HL-60/S4 treated with phorbol 12-myristate 13-acetate at 8.2 ng/mL for 4 days and 3 days (cell line): ENCODE data around the gene PDE4D.
"Not testable (repeated sequence)": the region's sequence is repeated elsewhere in the genome, so short reads cannot be mapped to it uniquely, and the experiment has no call there.

Experiments
- in situ Hi-C: fragments of 300-500 bp; cut with MboI; formaldehyde crosslinking; loops from 2 replicates; pipeline ENCODE4 v1.15.0; 2022; ENCODE audit warnings: low sequenced_read_pairs

PDE4D gene

DNA sequence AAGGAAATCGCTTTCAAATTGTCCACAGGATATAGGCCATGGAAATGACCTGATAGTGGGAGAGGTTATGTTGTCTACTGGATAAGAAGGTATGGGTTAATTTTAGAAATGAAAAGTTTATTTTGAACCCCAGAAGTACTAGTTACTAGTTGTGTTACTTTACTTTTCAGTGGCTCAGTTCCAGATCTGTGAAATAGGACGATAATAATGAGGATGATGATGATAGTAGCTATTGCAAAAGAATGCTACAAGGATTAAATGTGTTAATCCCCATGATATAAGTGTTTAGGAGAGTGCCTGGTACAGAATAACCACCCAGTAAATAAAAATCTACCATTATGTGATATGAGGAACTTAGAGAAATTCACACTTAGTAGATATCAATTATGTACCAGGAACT, 120.8 kb downstream of the PDE4D start:
- in situ Hi-C loops: no loop called here

DNA sequence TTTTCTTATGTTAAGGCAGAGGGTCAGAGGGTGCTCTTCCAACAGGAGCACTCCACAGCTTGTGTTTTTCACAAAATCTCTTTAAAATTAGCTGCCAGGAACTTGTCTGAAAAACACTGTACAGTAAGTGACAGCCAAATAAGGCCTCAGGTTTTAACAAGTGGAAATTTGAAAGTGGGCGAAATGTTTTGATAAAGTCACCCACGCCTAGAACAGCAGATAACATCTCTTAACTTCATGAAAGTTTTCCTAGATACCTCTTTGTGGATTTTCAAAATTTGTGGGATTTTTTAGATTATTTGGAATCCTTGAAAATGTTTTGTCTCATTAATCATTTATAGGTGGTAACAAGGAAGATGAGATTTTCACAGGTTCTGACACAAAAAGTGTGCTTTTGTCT, 121.3 kb downstream of the PDE4D start:
- in situ Hi-C loops: no loop called here

DNA sequence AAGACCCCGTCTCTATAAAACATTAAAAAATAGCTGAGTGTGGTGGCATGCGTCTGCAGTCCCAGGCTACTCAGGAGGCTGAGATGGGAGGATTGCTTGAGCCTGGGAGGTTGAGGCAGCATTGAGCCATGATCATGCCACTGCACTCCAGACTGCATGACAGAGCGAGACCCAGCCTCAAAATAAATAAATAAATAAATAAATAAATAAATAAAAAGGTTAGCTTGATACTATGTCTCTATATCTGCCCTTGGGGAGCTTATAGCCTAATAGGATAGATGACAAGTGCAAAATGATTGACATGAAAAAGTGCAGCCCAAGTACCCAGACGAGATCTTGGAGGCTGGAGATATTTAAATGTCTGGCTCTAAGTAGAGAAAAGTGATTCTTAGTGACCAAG, 122.6 kb downstream of the PDE4D start:
- in situ Hi-C loops: no loop called here

DNA sequence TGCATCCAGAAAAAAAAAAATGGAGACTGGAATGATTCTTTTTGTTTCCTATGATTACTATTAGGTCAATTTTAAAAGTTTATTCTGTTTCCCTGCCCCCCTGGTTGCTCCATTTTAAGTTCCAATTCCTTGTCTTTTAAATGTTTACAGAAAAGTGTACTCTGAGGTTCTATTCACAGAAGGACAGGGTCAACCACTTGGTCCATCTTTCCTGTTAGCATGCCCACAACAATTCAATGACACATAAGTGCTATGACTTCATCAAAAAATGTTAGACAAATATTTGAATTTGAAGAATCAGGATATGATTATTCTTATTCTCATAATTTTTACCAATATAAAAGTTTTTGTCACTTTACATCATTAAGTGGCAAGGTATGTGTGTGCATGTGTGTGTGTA, 123.7 kb downstream of the PDE4D start:
- in situ Hi-C loops: no loop called here

DNA sequence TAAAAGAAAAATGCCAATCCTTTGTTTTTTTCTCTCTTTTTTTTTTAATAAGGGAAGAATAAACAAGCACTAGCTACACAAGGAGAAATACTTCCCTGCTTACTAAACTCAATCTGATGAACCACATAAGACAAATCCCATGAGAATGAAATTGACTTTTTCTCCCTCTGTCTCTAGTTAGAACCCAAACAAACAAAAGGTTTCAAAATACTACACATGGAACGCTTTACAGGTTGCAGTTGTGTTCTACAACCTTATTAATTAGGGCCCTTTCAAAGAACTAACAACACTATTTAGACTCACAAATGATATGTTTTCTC, 124.5 kb downstream of the PDE4D start:
- in situ Hi-C loops: no loop called here

DNA sequence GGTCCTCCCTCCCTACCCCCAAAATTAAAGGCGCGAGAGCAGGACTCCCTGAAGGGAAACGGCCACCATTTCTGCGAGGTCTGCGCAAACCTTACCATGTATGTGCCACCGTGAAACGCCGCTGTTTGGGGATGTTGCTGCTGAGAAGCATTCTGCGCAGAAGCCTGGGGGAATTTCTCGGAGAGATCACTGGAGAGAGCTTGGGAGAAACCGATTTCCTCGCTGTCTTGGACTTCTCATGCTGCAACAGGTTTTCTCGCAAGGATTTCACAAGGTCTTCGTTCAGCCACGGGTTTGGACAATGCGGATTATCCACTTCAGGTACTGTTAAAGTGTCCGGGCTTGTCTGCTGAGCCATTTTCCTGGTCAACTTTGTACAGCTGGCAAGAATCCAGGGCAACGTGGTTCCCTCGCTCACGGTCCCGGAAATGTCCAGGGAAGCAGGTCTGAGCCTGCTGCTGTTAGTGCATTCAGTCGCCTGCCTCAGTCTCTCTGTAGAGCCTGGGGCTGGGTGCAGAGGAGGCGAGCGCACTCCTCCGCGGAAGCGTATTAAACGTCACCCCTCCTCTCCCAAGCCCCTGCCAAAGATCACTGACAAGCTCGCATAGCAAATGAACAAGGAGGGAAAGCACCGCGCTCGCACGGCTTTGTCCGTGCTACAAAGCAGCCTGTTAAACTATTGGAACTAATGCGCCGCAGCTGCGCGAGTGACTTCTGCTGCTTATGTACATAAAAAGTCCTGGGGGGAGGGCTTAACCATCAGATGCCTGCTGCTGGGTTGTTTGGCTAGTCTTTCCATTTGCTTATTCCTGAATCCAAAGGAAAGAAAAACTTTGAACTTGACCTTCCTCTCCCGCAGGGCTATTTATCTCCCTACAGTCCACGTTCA, 125.1 kb downstream of the PDE4D start:
- in situ Hi-C loops: no loop called here

DNA sequence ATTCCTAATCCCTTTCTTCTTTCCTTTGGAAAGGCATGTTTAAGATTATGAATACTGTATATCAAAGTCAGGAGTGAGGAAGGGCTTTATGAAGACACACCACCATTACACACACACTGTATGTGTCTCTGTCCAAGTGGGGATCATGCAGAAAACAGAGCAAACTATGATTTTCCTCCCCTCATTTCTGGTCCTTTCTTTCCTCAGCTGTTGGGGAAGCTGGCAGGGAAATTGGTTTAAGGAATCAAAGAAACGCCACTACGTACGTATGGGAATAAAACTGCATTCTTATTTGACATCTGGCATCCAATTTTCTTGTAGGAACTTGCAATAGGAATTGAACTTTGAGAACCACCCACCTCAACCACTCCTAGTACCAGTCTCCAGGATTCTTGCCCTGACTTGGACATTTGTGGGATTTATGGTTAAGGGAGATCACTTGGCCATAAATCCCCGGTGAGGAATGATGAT, 125.8 kb downstream of the PDE4D start:
- in situ Hi-C loops: no loop called here

DNA sequence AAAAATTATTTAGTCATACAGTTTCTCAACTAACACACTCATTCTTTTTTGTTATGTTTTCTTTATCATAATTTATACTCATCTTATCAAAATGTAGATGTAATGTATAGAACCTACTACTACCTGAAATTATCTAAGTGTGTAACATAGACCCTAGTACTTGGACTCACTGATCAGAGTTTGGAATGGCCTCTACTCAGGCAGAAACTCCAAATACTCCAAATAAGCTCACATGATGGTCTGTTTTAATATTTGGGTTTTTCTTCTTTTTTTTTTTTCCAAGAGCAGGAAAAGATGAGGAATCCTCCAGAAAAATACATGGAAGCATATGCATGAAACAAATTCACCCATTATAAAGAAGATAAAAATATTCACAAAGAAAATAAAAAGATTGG, 126.3 kb downstream of the PDE4D start:
- in situ Hi-C loops: no loop called here

DNA sequence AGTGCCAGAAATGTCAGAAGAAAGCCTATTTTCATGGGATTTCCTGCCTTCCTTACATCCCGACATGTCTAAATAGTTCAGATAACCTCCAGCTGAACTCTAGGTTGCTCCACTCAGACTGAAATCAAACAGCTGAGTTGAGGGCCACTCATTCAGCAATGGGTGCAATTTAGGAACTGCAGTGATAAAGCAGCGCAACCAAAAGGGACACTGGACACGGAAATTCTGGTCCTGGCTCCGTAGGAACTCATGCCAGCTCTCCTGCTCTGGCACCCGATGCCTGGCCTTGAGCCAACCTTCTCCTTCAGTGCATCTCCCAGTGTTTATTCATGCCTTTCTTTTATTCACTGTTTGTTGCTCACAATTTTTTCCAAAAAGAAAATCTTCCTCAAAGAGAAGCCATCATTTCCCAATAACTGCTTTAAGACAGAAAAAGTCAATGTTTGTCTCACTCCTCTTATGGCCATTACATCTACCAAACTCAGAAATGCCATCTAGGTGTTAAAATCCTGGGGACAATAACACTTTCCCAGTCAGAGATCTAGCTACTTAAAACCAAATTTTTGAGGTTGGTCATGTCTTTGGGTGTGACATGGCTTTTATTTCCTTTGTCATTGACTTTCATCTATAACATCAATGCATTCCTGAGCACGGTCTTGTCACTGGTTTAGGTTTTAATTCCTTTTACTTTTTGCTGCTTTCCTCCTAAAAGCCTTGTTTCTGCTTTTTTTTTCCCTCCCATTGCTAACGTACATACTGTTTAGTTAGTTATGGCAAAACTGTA, 126.9 kb downstream of the PDE4D start:
- in situ Hi-C loops: no loop called here

DNA sequence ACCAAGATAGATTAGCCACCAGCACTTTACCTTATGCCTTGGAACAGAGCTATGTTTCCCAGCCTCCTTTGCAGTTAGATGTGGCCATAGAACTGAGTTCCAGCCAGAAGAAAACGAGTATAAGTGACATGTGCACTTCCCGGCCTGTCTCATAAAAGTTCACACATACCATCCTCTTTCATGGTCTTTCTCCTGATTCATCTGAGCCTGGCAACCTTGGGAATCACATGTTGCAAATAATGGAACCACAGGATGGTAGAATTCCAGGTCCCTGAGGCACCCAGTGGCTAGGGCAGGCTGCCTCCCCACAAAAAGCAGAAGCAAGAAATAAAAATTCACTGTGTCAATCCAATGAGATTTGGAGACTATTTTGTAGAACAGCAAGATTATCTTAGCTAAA, 128.1 kb downstream of the PDE4D start:
- in situ Hi-C loops: no loop called here

DNA sequence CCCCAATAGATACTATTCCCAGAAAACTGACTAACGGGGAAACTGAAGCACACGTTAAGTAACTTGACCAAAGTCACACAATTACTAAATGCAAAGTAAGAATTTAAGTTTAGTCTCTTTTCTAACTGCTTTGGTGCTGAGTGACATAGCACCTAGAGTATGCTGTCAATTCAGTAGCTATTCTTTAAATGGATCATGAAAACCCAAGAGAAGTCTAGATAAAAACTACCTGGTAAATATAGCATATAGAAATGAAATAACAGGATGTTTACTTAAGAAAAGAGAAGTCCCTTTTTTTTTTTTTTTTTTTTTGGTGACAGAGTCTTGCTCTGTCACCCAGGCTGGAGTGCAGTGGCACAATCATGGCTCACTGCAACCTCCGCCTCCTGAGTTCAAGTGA, 129.2 kb downstream of the PDE4D start:
- in situ Hi-C loops: no loop called here

DNA sequence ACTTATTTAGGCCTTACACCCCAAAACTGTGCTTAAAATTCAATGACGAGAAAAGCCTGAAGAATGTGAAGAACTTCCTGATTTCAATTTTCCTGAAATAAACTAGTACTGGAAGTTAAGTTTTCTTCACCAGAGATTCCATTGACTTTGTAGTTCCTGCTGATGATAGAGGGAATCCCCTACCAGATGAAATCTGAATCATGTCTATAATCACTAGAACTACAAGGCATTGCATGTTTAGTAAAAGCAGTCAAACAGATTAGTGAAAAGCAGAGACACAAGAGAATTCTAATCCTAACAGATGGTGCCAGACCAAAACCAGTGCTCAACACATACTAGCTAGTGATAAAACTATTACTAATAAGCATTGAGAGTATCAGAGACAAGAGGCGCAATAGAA, 130.0 kb downstream of the PDE4D start:
- in situ Hi-C loops: no loop called here

DNA sequence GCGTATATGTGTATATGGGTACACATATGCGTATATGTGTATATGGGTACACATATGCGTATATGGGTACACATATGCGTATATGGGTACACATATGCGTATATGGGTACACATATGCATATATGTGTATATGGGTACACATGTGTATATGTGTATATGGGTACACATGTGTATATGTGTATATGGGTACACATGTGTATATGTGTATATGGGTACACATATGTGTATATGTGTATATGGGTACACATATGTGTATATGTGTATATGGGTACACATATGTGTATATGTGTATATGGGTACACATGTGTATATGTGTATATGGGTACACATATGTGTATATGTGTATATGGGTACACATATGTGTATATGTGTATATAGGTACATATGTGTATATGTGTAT, 131.3 kb downstream of the PDE4D start:
- in situ Hi-C loops: not testable (repeated sequence)

DNA sequence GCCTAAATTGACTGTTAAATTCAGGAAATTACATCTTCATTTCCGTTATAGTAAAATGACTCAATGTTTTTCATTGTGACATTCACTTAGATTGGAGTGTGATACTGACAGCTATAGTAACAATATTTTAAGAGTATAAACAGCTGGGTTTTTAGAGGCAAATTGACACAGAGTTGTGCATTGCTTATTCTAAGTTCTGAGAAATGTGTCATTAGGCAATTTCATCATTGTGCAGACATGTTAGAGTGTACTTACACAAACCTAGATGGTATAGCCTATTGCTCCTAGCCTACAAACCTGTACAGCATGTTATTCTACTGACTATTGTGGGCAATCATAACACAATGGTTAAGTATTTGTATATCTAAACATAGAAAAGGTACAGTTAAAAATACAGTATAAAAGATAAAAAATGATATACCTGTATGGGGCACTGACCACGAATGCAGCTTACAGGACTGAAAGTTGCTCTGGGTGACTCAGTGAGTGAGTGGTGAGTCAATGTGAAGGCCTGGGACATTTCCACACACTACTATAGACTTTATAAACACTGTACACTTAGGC, 132.7 kb downstream of the PDE4D start:
- in situ Hi-C loops: no loop called here

DNA sequence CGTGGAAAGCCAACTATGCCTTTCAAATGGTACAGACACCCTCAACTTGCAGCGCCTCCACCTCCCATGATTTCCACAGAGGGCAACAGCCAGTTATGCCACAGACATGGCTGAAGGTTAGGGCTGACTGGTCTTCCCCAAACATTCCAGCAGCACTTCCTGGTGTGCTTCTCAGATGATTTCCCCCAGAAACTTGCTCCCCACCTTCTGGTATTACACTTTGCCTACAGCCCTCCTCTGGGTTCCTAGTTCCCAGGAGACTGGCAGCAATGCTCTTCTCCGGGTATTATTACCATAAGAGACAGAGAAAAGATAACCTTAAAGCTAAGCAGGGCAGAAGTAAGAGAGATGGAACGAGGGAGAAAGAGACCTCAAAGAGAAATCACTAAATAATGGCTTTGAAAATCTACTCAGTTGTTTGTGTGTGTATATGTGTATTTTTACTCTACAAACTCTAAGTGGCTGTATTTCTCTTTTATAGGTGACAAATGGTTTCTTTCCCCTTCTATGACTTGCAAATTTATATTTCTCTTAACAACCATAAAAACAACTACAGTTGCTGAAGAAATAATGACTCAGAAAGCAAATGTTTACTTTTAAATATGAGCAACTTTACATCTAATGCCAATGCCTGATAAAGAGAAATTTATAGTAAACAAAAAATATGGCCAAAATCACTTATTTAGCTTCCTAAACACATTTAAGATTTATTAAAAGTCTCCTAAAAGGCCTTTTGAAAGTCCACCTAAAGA, 133.8 kb downstream of the PDE4D start:
- in situ Hi-C loops: no loop called here

DNA sequence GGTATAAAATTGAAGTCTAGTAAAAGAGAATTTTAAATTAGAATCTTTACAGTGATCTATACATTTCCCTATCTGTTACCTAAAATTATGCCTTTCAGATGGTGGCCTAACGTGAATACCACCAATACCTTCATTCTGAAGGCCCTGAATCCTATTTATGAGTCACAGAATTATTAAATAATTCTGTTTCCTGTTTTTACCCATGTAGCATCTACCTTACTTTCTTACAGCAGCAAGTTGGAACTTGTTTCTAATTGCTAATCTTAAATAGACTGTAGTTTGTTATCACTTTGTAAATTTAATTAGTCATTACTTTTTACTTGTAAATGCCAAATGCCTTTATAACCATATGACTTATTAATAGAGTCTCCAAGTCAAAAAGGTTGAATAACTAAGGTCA, 135.0 kb downstream of the PDE4D start:
- in situ Hi-C loops: no loop called here

DNA sequence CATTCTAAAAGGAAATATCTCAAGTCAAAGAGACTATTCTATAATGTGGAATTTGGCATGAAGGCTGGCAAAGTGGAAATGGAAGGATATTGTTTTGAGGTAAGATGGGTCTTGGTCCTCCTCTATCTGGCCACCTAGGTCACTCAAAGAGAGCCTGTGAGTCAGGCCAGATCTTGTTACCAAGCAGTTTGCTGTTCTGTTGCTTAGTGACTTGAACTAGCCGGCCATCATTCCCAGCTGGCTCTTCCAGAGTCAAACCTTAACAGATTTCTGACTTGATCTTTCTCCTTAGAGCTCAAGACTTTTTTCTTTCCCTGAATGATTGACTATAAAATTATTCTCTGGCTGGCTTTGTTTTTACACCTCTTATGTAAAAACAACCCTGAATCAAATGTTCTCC, 136.1 kb downstream of the PDE4D start:
- in situ Hi-C loops: no loop called here

DNA sequence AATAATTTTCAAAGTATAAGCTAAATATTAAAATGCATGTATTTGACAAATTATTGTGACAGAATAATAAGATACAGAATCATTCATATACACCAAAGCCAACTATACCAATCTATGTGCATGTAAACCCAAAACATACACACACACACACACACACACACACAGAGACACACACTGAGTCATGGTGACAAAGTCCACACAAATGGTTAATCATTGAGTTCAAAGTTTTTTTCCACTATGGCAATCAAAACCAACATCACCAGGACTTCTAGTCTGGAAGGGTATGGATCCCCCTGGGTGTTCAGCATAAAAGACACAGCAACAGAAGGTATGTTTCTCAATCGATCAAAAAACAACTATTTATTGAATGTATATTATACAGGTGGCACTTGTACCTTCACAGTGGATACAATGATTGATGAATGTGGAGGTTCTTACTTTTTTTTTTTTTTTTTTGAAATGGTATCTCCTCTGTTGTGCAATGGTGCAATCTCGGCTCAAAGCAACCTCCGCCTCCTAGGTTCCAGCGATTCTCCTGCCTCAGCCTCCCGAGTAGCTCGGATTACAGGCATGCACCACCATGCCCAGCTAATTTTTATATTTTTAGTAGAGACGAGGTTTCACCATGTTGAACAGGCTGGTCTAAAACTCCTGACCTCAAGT, 137.0 kb downstream of the PDE4D start:
- in situ Hi-C loops: no loop called here

DNA sequence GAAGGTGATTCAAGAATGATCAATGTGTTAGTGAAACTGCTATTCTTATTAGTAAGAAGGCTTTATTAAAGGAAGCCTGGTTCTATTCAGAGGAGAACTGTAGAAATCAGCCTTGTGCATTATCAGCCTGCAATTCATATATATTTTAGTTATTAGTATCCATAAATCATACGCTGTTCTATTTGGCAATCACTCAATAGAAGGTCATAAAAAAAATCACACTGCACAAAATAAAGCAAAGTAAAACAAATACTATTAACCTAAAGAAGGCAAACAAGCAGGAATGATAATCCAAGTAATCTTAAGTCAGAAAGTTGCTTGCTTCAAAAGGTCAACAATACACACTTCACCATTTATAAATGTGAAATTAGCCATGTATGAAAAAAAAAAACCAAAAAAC, 138.1 kb downstream of the PDE4D start:
- in situ Hi-C loops: no loop called here

DNA sequence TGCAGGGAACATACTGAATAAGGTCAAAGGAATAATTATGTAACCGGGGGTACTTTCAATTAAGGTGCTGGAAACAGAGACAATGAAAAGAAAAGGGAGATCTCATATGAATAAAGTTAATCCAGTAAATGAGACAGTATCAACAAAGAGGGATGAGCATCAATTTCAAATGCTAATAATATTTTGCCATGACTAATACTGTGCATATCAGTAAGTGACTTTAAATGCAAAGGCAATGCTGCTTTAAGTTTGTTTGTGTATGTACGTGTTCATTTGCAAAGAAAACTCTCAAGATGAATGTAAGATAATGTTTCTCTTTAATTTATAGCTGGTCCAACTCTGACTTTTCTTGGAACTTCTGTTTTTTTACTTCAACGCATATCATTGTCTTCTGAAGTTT, 139.9 kb downstream of the PDE4D start:
- in situ Hi-C loops: no loop called here
